ENCODE data around the gene CERS3. TPM values are rescaled to one million over a fixed set of nuclear protein-coding genes. Genes with fewer than 3 reads are reported as not detected.

CERS3 gene
- total and polyA plus RNA-seq, 2 of the 4 experiments (the other 2 are of a cell fraction), result not detected

DNA sequence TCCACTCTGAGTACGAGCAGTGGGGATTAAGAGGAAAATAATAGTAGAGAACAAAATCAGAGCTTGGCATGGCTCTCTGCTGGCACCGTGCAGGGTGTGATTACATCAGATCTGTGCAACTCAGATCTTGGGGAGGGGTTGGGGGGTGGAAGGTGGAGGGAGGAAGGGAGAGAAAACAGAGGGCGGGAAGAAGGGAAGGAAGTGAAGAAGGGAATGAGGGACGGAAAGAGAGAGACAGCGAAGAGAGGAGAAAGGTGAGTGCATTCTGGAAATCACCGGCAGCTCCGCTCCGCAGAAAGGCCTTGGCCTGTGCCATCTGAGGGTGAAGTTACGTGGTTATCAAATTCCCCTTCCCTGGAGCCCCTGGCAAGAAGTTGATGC, 156.0 kb downstream of the CERS3 start:
- no peak for ATAC-seq (ENCODE audit: low read depth)
- no peak for DNase-seq
- H2AK9ac ChIP-seq (replicated peaks; ENCODE audit: low read depth, low read length, poor library complexity), result no peak overlapping the region
- no peak overlapping the region for H3K14ac ChIP-seq (replicated peaks; ENCODE audit: low read depth, low read length)
- dilution Hi-C loops (cut with HindIII; ENCODE audit: low sequenced_read_pairs, unreplicated experiment) (no loop called here), intact Hi-C loops (cut with micrococcal nuclease) (no loop called here), in situ Hi-C loops (cut with MboI; ENCODE audit: low sequenced_read_pairs) (no loop called here)
- no peak overlapping the region for H2BK20ac ChIP-seq (ENCODE audit: low read depth, low read length)
- POLR2A ChIA-PET (ENCODE audit: unreplicated experiment), result no interaction called here
- H3K27me3 ChIP-seq (ENCODE audit: control insufficient read depth, insufficient read depth, low read length), result no peaks in the 10 kb centered on the region
- H3K27ac ChIP-seq (ENCODE audit: insufficient read depth, low read length), result no peak overlapping the region
- TF ChIP-seq RCOR1 (IDR thresholded peaks at IDR 0.05; ENCODE audit: insufficient replicate concordance, low read length) (no peak), RFX5 (IDR thresholded peaks at IDR 0.05; ENCODE audit: low read depth, low read length) (no peak), MXI1 (IDR thresholded peaks at IDR 0.05; ENCODE audit: borderline replicate concordance, low read depth, low read length) (no peak), MAZ (IDR thresholded peaks at IDR 0.05; ENCODE audit: borderline replicate concordance, low read depth, low read length) (no peak)
- no peak overlapping the region for H3K4me3 ChIP-seq (ENCODE audit: insufficient read depth, low read depth, low read length)
- no peak overlapping the region for H2BK120ac ChIP-seq (ENCODE audit: low read depth, low read length)
- no peak overlapping the region for H3K9ac ChIP-seq (ENCODE audit: low read depth, low read length)
- no peaks in the 10 kb centered on the region for H3K79me1 ChIP-seq (ENCODE audit: low read depth in 1 of 2, low read length in 2 of 2)
- H2AFZ ChIP-seq (replicated peaks; ENCODE audit: low read length, poor library complexity), result no peak overlapping the region
- no peaks in the 10 kb centered on the region for H3K4me1 ChIP-seq (ENCODE audit: control insufficient read depth, insufficient read depth, low read length)
- H2AK5ac ChIP-seq (ENCODE audit: low read depth, low read length), result no peak overlapping the region
- no peak overlapping the region for H2BK5ac ChIP-seq (ENCODE audit: low read depth, low read length, poor library complexity, severe bottlenecking)
- H2BK15ac ChIP-seq (ENCODE audit: low read depth, low read length), result no peak overlapping the region
- no peak overlapping the region for H4K91ac ChIP-seq (ENCODE audit: insufficient read depth, low read depth, low read length)
- H4K5ac ChIP-seq (ENCODE audit: low read depth, low read length), result no peak overlapping the region
- peaks cover 8% of the 10 kb centered on the region for H3K9me3 ChIP-seq (ENCODE audit: control insufficient read depth, insufficient read depth, low read length)
- H3K36me3 ChIP-seq (ENCODE audit: control insufficient read depth, insufficient read depth, low read length), result no peaks in the 10 kb centered on the region
- H3K9me1 ChIP-seq (ENCODE audit: insufficient read depth, low read length), result no peaks in the 10 kb centered on the region
- H3K4ac ChIP-seq (ENCODE audit: low read depth, low read length), result no peak overlapping the region
- H3K18ac ChIP-seq (ENCODE audit: low read depth, low read length), result no peak overlapping the region
- no peaks in the 10 kb centered on the region for H4K20me1 ChIP-seq (ENCODE audit: insufficient read depth, low read length)
- H4K8ac ChIP-seq (ENCODE audit: low read depth in 2 of 2, low read length in 2 of 2), result no peak overlapping the region
- CTCF ChIA-PET, result no interaction called here
- BruUV-seq (replicated peaks), result no TSS peak
- H3K56ac ChIP-seq (ENCODE audit: extremely low read depth, insufficient read depth, low read length), result no peak overlapping the region
- WGBS, 2 experiments (ENCODE audit: extremely low coverage in 2 of 2, insufficient read length in 1 of 2), result 33% methylated on average over 2 of the region's 9 CpGs; no CpG with 5 or more reads in 1 of the 2 experiments
- H3K23ac ChIP-seq (ENCODE audit: low read depth, low read length), result no peak overlapping the region
- no peak overlapping the region for H3K4me2 ChIP-seq (ENCODE audit: low read depth, low read length)
